Keratinocyte (primary cell): ENCODE results near the gene ZBTB9.

Experiments used
- CTCF ChIP-seq, 3 experiments: IDR thresholded peaks in 1 of 3; conservative IDR thresholded peaks in 1 of 3; optimal IDR thresholded peaks in 1 of 3; 2 replicates in 2 of 3; 3 replicates in 1 of 3; pipeline versions ENCODE3 to v1.5.1; 2011; ENCODE audit warnings: low read length in 3 of 3, mild to moderate bottlenecking in 3 of 3, moderate library complexity in 2 of 3, control low read depth in 1 of 3, inconsistent platforms in 1 of 3; ENCODE audit not compliant: insufficient read depth in 2 of 3; ENCODE audit errors: extremely low read depth in 1 of 3
- EZH2 ChIP-seq: IDR thresholded peaks from one replicate; pipeline ENCODE4 v1.6.1; 2012; ENCODE audit warnings: inconsistent platforms, mild to moderate bottlenecking, low read length, moderate library complexity

- TF ChIP-seq CTCF (optimal IDR thresholded peaks at IDR 0.05 in 1 of 3, IDR thresholded peaks at IDR 0.05 in 1 of 3, conservative IDR thresholded peaks at IDR 0.05 in 1 of 3; ENCODE audit: extremely low read depth in 1 of 3, insufficient read depth in 2 of 3, low read length in 3 of 3) (no peak), EZH2 (no peak)
Observed at GRCh38 chr6:33477864-33478263, 23.5 kb downstream of the ZBTB9 start.
